Limb (tissue), 2 donors: Measurements from ENCODE around the gene GNA15.
"Not testable (repeated sequence)": the region's sequence is repeated elsewhere in the genome, so short reads cannot be mapped to it uniquely, and the experiment has no call there.

Experiments
- DNase-seq, 2 donors: peaks; one replicate each; pipeline ENCODE4 v3.0.0-alpha.2; 2016; ENCODE audit errors: extremely low spot score in 2 of 2

The GNA15 gene

GRCh38 chr19:3149526-3150505 is 14.0 kb downstream of the GNA15 start:
- DNase-seq = no peak

- DNase-seq = no peak
Measured at GRCh38 chr19:3150739-3151329, 15.0 kb downstream of the GNA15 start.

- no peak for DNase-seq
Measured at GRCh38 chr19:3151563-3152418, 16.0 kb downstream of the GNA15 start.

- no peak for DNase-seq
Measured at GRCh38 chr19:3152419-3152780, 16.6 kb downstream of the GNA15 start.

- DNase-seq = no peak
Measured at GRCh38 chr19:3153286-3154230, 17.7 kb downstream of the GNA15 start.

- DNase-seq = not testable (repeated sequence)
Measured at GRCh38 chr19:3154447-3154846, 18.6 kb downstream of the GNA15 start.

- no peak for DNase-seq
Measured at GRCh38 chr19:3154957-3155736, 19.3 kb downstream of the GNA15 start.

- no peak for DNase-seq
Measured at GRCh38 chr19:3157096-3157845, 21.4 kb downstream of the GNA15 start.

- no peak for DNase-seq
Measured at GRCh38 chr19:3159565-3159964, 23.7 kb downstream of the GNA15 start.

GRCh38 chr19:3160219-3160618 is 24.4 kb downstream of the GNA15 start:
- DNase-seq = no peak

GRCh38 chr19:3161453-3161852 is 25.6 kb downstream of the GNA15 start:
- DNase-seq = no peak

GRCh38 chr19:3162418-3163229 is 26.8 kb downstream of the GNA15 start:
- DNase-seq = no peak

GRCh38 chr19:3163230-3163886 is 27.5 kb downstream of the GNA15 start:
- peak; percentile 47 to 76 for DNase-seq

- DNase-seq = no peak
Measured at GRCh38 chr19:3163943-3164342, 28.1 kb downstream of the GNA15 start.

GRCh38 chr19:3167533-3168272 is 31.9 kb downstream of the GNA15 start:
- no peak for DNase-seq

- DNase-seq = peak in 1 of 2 donors; percentile 34
Measured at GRCh38 chr19:3171894-3172672, 36.2 kb downstream of the GNA15 start.
